ENCODE results near the gene COL1A2. TPM values are rescaled to one million over a fixed set of nuclear protein-coding genes. Genes with fewer than 3 reads are reported as not detected.

Gene COL1A2
- total RNA-seq, 1 experiment from 2014 or later, result 144 TPM

DNA sequence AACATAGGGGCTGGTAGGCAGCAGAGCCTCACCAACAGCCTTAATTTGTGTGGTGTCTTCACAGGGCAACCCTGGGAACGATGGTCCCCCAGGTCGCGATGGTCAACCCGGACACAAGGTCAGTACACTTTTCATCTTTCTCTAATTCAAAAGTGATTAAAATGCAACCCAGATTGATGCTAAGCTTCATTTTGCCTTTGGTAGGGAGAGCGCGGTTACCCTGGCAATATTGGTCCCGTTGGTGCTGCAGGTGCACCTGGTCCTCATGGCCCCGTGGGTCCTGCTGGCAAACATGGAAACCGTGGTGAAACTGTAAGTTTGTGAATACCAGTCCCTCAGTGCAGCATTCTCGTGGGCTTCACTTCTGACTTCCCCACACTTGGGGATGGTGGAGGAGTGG, 30.9 kb downstream of the COL1A2 start:
- H3K9me3 ChIP-seq (ENCODE audit: low read depth, low read length, poor library complexity, severe bottlenecking), result no peaks in the 10 kb centered on the region
- ChIA-PET POLR2A (ENCODE audit: low non-redundant PET) (interaction anchor here (0.8 kb wide), 1 partner anchor 315 kb away, joined by 3 read pairs; no protein-coding TSS in a partner anchor), CTCF (no interaction called here)
- no peak overlapping the region for H3K4me3 ChIP-seq (ENCODE audit: low read depth, low read length, poor library complexity, severe bottlenecking)
- TF ChIP-seq EZH2 (IDR thresholded peaks at IDR 0.05; ENCODE audit: borderline replicate concordance, low read depth, low read length, poor library complexity, severe bottlenecking), result no peak
- TF ChIP-seq, protein P1, sequence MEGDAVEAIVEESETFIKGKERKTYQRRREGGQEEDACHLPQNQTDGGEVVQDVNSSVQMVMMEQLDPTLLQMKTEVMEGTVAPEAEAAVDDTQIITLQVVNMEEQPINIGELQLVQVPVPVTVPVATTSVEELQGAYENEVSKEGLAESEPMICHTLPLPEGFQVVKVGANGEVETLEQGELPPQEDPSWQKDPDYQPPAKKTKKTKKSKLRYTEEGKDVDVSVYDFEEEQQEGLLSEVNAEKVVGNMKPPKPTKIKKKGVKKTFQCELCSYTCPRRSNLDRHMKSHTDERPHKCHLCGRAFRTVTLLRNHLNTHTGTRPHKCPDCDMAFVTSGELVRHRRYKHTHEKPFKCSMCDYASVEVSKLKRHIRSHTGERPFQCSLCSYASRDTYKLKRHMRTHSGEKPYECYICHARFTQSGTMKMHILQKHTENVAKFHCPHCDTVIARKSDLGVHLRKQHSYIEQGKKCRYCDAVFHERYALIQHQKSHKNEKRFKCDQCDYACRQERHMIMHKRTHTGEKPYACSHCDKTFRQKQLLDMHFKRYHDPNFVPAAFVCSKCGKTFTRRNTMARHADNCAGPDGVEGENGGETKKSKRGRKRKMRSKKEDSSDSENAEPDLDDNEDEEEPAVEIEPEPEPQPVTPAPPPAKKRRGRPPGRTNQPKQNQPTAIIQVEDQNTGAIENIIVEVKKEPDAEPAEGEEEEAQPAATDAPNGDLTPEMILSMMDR (conservative IDR thresholded peaks at IDR 0.05; ENCODE audit: low read depth, low read length), result no peak
- H3K27me3 ChIP-seq (replicated peaks; ENCODE audit: insufficient read depth, low read depth, low read length, poor library complexity), result no peaks in the 10 kb centered on the region
- intact Hi-C loops (cut with micrococcal nuclease; ENCODE audit: unreplicated experiment), result no loop called here
- DNase-seq (ENCODE audit: low spot score), result no peak
- no peaks in the 10 kb centered on the region for H3K4me1 ChIP-seq (ENCODE audit: insufficient read depth, low read length, poor library complexity, severe bottlenecking)
- H3K36me3 ChIP-seq (ENCODE audit: insufficient read depth, low read length, poor library complexity, severe bottlenecking), result peaks cover 98% of the 10 kb centered on the region
- BruUV-seq (replicated peaks), result no TSS peak
- no peak overlapping the region for H3K27ac ChIP-seq (ENCODE audit: low read depth, low read length, poor library complexity, severe bottlenecking)

- Histone ChIP-seq H3K9me3 (ENCODE audit: low read depth, low read length, poor library complexity, severe bottlenecking) (no peaks in the 10 kb centered on the region), H3K36me3 (ENCODE audit: insufficient read depth, low read length, poor library complexity, severe bottlenecking) (peaks cover 81% of the 10 kb centered on the region), H3K4me1 (ENCODE audit: insufficient read depth, low read length, poor library complexity, severe bottlenecking) (no peaks in the 10 kb centered on the region), H3K4me3 (ENCODE audit: low read depth, low read length, poor library complexity, severe bottlenecking) (no peak overlapping the region), H3K27ac (ENCODE audit: low read depth, low read length, poor library complexity, severe bottlenecking) (no peak overlapping the region), H3K27me3 (replicated peaks; ENCODE audit: insufficient read depth, low read depth, low read length, poor library complexity) (no peaks in the 10 kb centered on the region)
- intact Hi-C loops (cut with micrococcal nuclease; ENCODE audit: unreplicated experiment), result no loop called here
- BruUV-seq (replicated peaks), result no TSS peak
- CTCF ChIA-PET, result no interaction called here
- no peak for DNase-seq (ENCODE audit: low spot score)
- POLR2A ChIA-PET (ENCODE audit: low non-redundant PET), result no interaction called here
- TF ChIP-seq EZH2 (IDR thresholded peaks at IDR 0.05; ENCODE audit: borderline replicate concordance, low read depth, low read length, poor library complexity, severe bottlenecking), result no peak
- TF ChIP-seq, protein P1 (conservative IDR thresholded peaks at IDR 0.05; ENCODE audit: low read depth, low read length), result no peak
These were observed 32.5 kb downstream of the COL1A2 start for GRCh38 chr7:94426980-94427875.

GRCh38 chr7:94429153-94429552, 34.5 kb downstream of the COL1A2 start:
- H3K9me3 ChIP-seq (ENCODE audit: low read depth, low read length, poor library complexity, severe bottlenecking), result no peaks in the 10 kb centered on the region
- peaks cover 62% of the 10 kb centered on the region for H3K36me3 ChIP-seq (ENCODE audit: insufficient read depth, low read length, poor library complexity, severe bottlenecking)
- no peaks in the 10 kb centered on the region for H3K27me3 ChIP-seq (replicated peaks; ENCODE audit: insufficient read depth, low read depth, low read length, poor library complexity)
- H3K4me1 ChIP-seq (ENCODE audit: insufficient read depth, low read length, poor library complexity, severe bottlenecking), result no peaks in the 10 kb centered on the region
- TF ChIP-seq EZH2 (IDR thresholded peaks at IDR 0.05; ENCODE audit: borderline replicate concordance, low read depth, low read length, poor library complexity, severe bottlenecking), result no peak
- no peak for DNase-seq (ENCODE audit: low spot score)
- no TSS peak for BruUV-seq (replicated peaks)
- no peak overlapping the region for H3K4me3 ChIP-seq (ENCODE audit: low read depth, low read length, poor library complexity, severe bottlenecking)
- ChIA-PET POLR2A (ENCODE audit: low non-redundant PET) (no interaction called here), CTCF (no interaction called here)
- intact Hi-C loops (cut with micrococcal nuclease; ENCODE audit: unreplicated experiment), result no loop called here
- H3K27ac ChIP-seq (ENCODE audit: low read depth, low read length, poor library complexity, severe bottlenecking), result no peak overlapping the region
